Hematopoietic multipotent progenitor cell treated with erythropoietin and hydrocortisone succinate and interleukin-3 and kit ligand, for 6 days (in vitro differentiated cells): ENCODE measurements around the gene MYLK2.
"Not testable (repeated sequence)": the region's sequence is repeated elsewhere in the genome, so short reads cannot be mapped to it uniquely, and the experiment has no call there.

Experiments used
- DNase-seq: peaks from one replicate; pipeline ENCODE4 v3.0.0-alpha.2; 2015

Gene MYLK2

GRCh38 chr20:31819083-31819784, at the start of gene MYLK2:
MYLK2 (plus strand) TSS chr20:31819356; CDS start chr20:31819581, 225 bp downstream.
- DNase-seq, result no peak

- DNase-seq, result no peak
Observed at GRCh38 chr20:31769681-31770080, 49.5 kb upstream of the MYLK2 start.

- DNase-seq, result no peak
Observed at GRCh38 chr20:31770243-31770642, 48.9 kb upstream of the MYLK2 start.

- DNase-seq, result no peak
Observed at GRCh38 chr20:31774408-31774807, 44.7 kb upstream of the MYLK2 start.

- no peak for DNase-seq
Observed at GRCh38 chr20:31780839-31781238, 38.3 kb upstream of the MYLK2 start.

GRCh38 chr20:31781945-31782344, 37.2 kb upstream of the MYLK2 start:
- DNase-seq, result no peak

GRCh38 chr20:31784354-31785044, 34.7 kb upstream of the MYLK2 start:
- DNase-seq, result no peak

GRCh38 chr20:31785089-31785488, 34.1 kb upstream of the MYLK2 start:
- no peak for DNase-seq

- DNase-seq, result no peak
Observed at GRCh38 chr20:31788578-31788977, 30.6 kb upstream of the MYLK2 start.

- no peak for DNase-seq
Observed at GRCh38 chr20:31790401-31790800, 28.8 kb upstream of the MYLK2 start.

- DNase-seq, result no peak
Observed at GRCh38 chr20:31797364-31797763, 21.8 kb upstream of the MYLK2 start.

GRCh38 chr20:31801508-31801907, 17.6 kb upstream of the MYLK2 start:
- peak; percentile 72 for DNase-seq

- no peak for DNase-seq
Observed at GRCh38 chr20:31803552-31804291, 15.4 kb upstream of the MYLK2 start.

GRCh38 chr20:31806564-31807355, 12.4 kb upstream of the MYLK2 start:
- no peak for DNase-seq

GRCh38 chr20:31808481-31808880, 10.7 kb upstream of the MYLK2 start:
- DNase-seq, result no peak

GRCh38 chr20:31809661-31810060, 9.5 kb upstream of the MYLK2 start:
- DNase-seq, result no peak

- DNase-seq, result no peak
Observed at GRCh38 chr20:31811198-31811597, 8.0 kb upstream of the MYLK2 start.

- DNase-seq, result peak; percentile 45
Observed at GRCh38 chr20:31811796-31812728, 7.1 kb upstream of the MYLK2 start.

GRCh38 chr20:31813611-31814010, 5.5 kb upstream of the MYLK2 start:
- no peak for DNase-seq

GRCh38 chr20:31814142-31814541, 5.0 kb upstream of the MYLK2 start:
- DNase-seq, result not testable (repeated sequence)

- DNase-seq, result no peak
Observed at GRCh38 chr20:31815408-31816188, 3.6 kb upstream of the MYLK2 start.
